HepG2 (cell line): ENCODE data around the gene BBS5. TPM values are rescaled to one million over a fixed set of nuclear protein-coding genes. Genes with fewer than 3 reads are reported as not detected.

ENCODE experiments used
- ATAC-seq: fragments of 200-7000 bp; cut with Tn5 transposase; 3 replicates; pipeline ENCODE4 v1.9.1; 2020; ENCODE audit warnings: mild to moderate bottlenecking, moderate library complexity
- BruUV-seq: library from RNA; stranded (reverse); fragments of 400-500 nt; replicated peaks from 2 replicates; lab custom pipeline; 2021; lab: Mats Ljungman, UMichigan
- CTCF ChIA-PET: fragments of 300-600 bp; formaldehyde crosslinking; extraction: SDS; loops from one replicate; lab custom pipeline; 2021; ENCODE audit warnings: low total read pairs, inconsistent platforms, low intra/inter-chr PET ratio; lab: Yijun Ruan, JAX
- POLR2A ChIA-PET: fragments of 350-600 bp; sonication (Branson Sonifier 250); formaldehyde crosslinking; loops from one replicate; lab custom pipeline; 2020; ENCODE audit warnings: antibody characterized with exemption, inconsistent platforms; lab: Yijun Ruan, JAX
- DNase-seq: peaks from one replicate; pipeline ENCODE4 v3.0.0-alpha.2; 2015; ENCODE audit warnings: low spot score
- FAIRE-seq: peaks from 3 replicates; lab custom pipeline; 2011; peaks lifted over from hg19 to GRCh38; lab: Jason Lieb, UNC
- H2AFZ ChIP-seq: one replicate; pipeline ENCODE4 v1.6.1; 2011; ENCODE audit warnings: low read length, inconsistent platforms
- H3K27ac ChIP-seq: fragments of 300-600 bp; 3 replicates; pipeline ENCODE4 v1.8.0; 2011; ENCODE audit warnings: mixed run types, mild to moderate bottlenecking, mixed read lengths, low read length, inconsistent platforms; ENCODE audit not compliant: insufficient read depth; ENCODE audit errors: extremely low read length
- H3K27me3 ChIP-seq, 2 experiments: fragments of 200-600 bp in 1 of 2; 2 replicates in 1 of 2; 3 replicates in 1 of 2; pipeline versions ENCODE4 v1.6.0 to v1.8.0; 2011; ENCODE audit warnings: low read length in 2 of 2, mild to moderate bottlenecking in 2 of 2, moderate library complexity in 2 of 2, inconsistent platforms in 1 of 2; ENCODE audit not compliant: insufficient read depth in 2 of 2, control insufficient read depth in 1 of 2
- H3K36me3 ChIP-seq, 2 experiments: fragments of 200-600 bp in 1 of 2; replicated peaks in 1 of 2; 2 replicates in 1 of 2; 3 replicates in 1 of 2; pipeline versions ENCODE4 v1.5.1 to v1.8.0; 2011; ENCODE audit warnings: low read length in 2 of 2, inconsistent platforms in 1 of 2; ENCODE audit not compliant: insufficient read depth in 2 of 2, control insufficient read depth in 1 of 2
- H3K4me1 ChIP-seq: 2 replicates; pipeline ENCODE4 v1.5.1; 2012; ENCODE audit warnings: low read length, inconsistent platforms; ENCODE audit not compliant: insufficient read depth
- H3K4me2 ChIP-seq: 2 replicates; pipeline ENCODE4 v1.6.0; 2011; ENCODE audit warnings: low read depth, low read length, inconsistent platforms
- H3K4me3 ChIP-seq, 3 experiments: fragments of 200-600 bp in 1 of 3; sonication (generic), shearing (Covaris generic) in 1 of 3; replicated peaks in 1 of 3; 2 replicates each; pipeline ENCODE4 v1.5.1; 2011 to 2016; ENCODE audit warnings: low read length in 3 of 3, inconsistent platforms in 2 of 3, low read depth in 2 of 3, mild to moderate bottlenecking in 2 of 3, control low read depth in 1 of 3, mixed read lengths in 1 of 3; ENCODE audit not compliant: insufficient read depth in 1 of 3
- H3K79me2 ChIP-seq: one replicate; pipeline ENCODE4 v1.6.1; 2011; ENCODE audit warnings: low read length, inconsistent platforms; ENCODE audit not compliant: insufficient read depth
- H3K9ac ChIP-seq: 2 replicates; pipeline ENCODE4 v1.6.0; 2011; ENCODE audit warnings: mild to moderate bottlenecking, low read depth, low read length, inconsistent platforms; ENCODE audit not compliant: insufficient read depth
- H3K9me3 ChIP-seq: 2 replicates; pipeline ENCODE4 v1.5.1; 2012; ENCODE audit warnings: mild to moderate bottlenecking, low read length
- H4K20me1 ChIP-seq: 2 replicates; pipeline ENCODE4 v1.6.0; 2011; ENCODE audit warnings: inconsistent platforms, mild to moderate bottlenecking, low read length, moderate library complexity; ENCODE audit not compliant: insufficient read depth
- ETV5 ChIP-seq: IDR thresholded peaks from 2 replicates; pipeline ENCODE4 v1.6.1; 2018; ENCODE audit warnings: missing biosample characterization, missing genetic modification reagents, inconsistent platforms, borderline replicate concordance
- GTF3A ChIP-seq: sonication (generic); formaldehyde crosslinking; conservative IDR thresholded peaks from 2 replicates; pipeline ENCODE4 v1.4.0; 2020; ENCODE audit warnings: mild to moderate bottlenecking, missing genetic modification reagents
- HOXA5 ChIP-seq: sonication (generic); formaldehyde crosslinking; IDR thresholded peaks from 2 replicates; pipeline ENCODE4 v1.4.0; 2020; ENCODE audit warnings: missing genetic modification reagents
- HOXA9 ChIP-seq: sonication (generic); formaldehyde crosslinking; IDR thresholded peaks from 2 replicates; pipeline ENCODE4 v1.8.1; 2022; ENCODE audit warnings: missing genetic modification reagents, mild to moderate bottlenecking, moderate library complexity, borderline replicate concordance
- MED8 ChIP-seq: sonication (generic); formaldehyde crosslinking; IDR thresholded peaks from 2 replicates; pipeline ENCODE4 v1.8.1; 2023; ENCODE audit warnings: mild to moderate bottlenecking, missing genetic modification reagents; ENCODE audit not compliant: insufficient replicate concordance
- MLLT10 ChIP-seq: sonication (generic); formaldehyde crosslinking; IDR thresholded peaks from 2 replicates; pipeline ENCODE4 v1.4.0; 2020; ENCODE audit warnings: missing genetic modification reagents
- ZNF329 ChIP-seq: sonication (generic); formaldehyde crosslinking; IDR thresholded peaks from 2 replicates; pipeline ENCODE4 v1.9.0; 2021; ENCODE audit warnings: low read depth, mild to moderate bottlenecking, missing genetic modification reagents
- ZNF546 ChIP-seq: sonication (generic); formaldehyde crosslinking; conservative IDR thresholded peaks from 2 replicates; pipeline ENCODE4 v1.8.1; 2023; ENCODE audit warnings: mild to moderate bottlenecking, missing genetic modification reagents
- ZNF782 ChIP-seq: sonication (generic); formaldehyde crosslinking; IDR thresholded peaks from 2 replicates; pipeline ENCODE4 v1.4.0; 2020; ENCODE audit warnings: missing genetic modification reagents, mild to moderate bottlenecking, borderline replicate concordance
- WGBS: methylation state at CpG from one replicate; pipeline ENCODE4 v1.1.6; 2017; ENCODE audit warnings: low lambda C conversion rate; 5-methylcytosine and 5-hydroxymethylcytosine counted together
- in situ Hi-C: cut with HindIII; loops from 2 replicates; pipeline ENCODE4 v1.10.0; 2017; ENCODE audit warnings: low pct_unique_long_range_greater_than_20kb; ENCODE audit not compliant: extremely low pct_ligation_motif_present
- intact Hi-C: fragments of 100-400 bp; cut with micrococcal nuclease; formaldehyde crosslinking; loops from one replicate; pipeline ENCODE4 v1.10.0; 2022; ENCODE audit not compliant: unreplicated experiment
- polyA plus RNA-seq, 8 experiments: library from polyadenylated mRNA; depleted of rRNA in 3 of 8; stranded (reverse) in 7 of 8; unstranded in 1 of 8; fragments of >200 nt; fragmentation: Illumina TruSeq in 4 of 8; extraction: Trizol in 4 of 8; gene quantifications; 2 replicates each; pipeline versions ENCODE4 v1.2.1 to v1.2.3, GENCODE V29; 2011 to 2016; ENCODE audit warnings: low read depth in 4 of 8, missing spikeins in 1 of 8, mixed read lengths in 1 of 8; ENCODE audit not compliant: insufficient read depth in 1 of 8
- total RNA-seq, 5 experiments: library from RNA; depleted of rRNA; stranded (reverse); fragments of >200 nt; fragmentation: Illumina TruSeq; extraction: Trizol; gene quantifications; 2 replicates each; pipeline ENCODE4 v1.2.3, GENCODE V29; 2016; ENCODE audit warnings: low read depth in 1 of 5
- TF ChIP-seq, protein P1 (sequence below), 2 experiments: sonication (generic) in 1 of 2; formaldehyde crosslinking in 1 of 2; IDR thresholded peaks; 2 replicates each; pipeline versions ENCODE4 v1.4.0 to v1.6.1; 2016 to 2020; ENCODE audit warnings: borderline replicate concordance in 1 of 2, low read depth in 1 of 2, mild to moderate bottlenecking in 1 of 2, missing genetic modification reagents in 1 of 2
- TF ChIP-seq, protein P2 (sequence below): sonication (generic); formaldehyde crosslinking; IDR thresholded peaks from 2 replicates; pipeline ENCODE4 v1.9.0; 2021; ENCODE audit warnings: missing genetic modification reagents, borderline replicate concordance

BBS5 gene
- total and polyA plus RNA-seq, 2 of the 13 experiments (the other 11 are each of a cell fraction or from before 2014, with no cell fraction given), result 1.8 to 4.5 TPM

DNA sequence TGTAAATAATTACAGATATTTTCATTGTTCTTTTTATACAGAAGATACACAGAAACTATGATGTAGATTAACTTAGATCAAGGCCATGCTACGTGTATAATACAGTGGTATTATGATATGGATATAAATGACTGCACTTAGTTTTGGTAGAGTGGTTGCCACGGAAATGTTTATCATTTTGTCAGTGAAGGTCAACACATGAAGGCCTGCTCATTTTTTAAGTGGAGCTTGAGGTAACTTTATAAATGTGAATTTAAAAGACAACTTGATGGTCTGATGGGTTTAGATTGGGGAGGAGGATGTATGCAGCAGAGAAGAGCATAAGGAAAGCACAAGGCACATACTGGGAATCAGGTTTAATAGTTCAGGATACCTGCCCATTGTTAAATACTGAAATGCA is 14.4 kb upstream of the BBS5 start:
- Histone ChIP-seq H3K79me2 (no peaks in the 10 kb centered on the region), H3K36me3 (no peaks in the 10 kb centered on the region), H4K20me1 (no peaks in the 10 kb centered on the region), H2AFZ (no peak overlapping the region), H3K27ac (no peak overlapping the region), H3K4me3 (no peak overlapping the region), H3K4me1 (0 out of 2 replicates have a peak, but pooled peaks cover 4% of the 10 kb centered on the region), H3K9ac (no peak overlapping the region)
- FAIRE-seq, result no peak
- ATAC-seq, result peak; percentile 59
- intact Hi-C loops, result no loop called here
- TF ChIP-seq ETV5 (CRISPR knock-in tag), result no peak
- no peak for TF ChIP-seq GTF3A (CRISPR knock-in tag)
- TF ChIP-seq ZNF546 (CRISPR knock-in tag), result no peak
- TF ChIP-seq, all 625 proteins: peak for 0
- BruUV-seq, result no TSS peak
- ChIA-PET POLR2A (no interaction called here), CTCF (no interaction called here)
- Histone ChIP-seq H3K27me3 (no peaks in the 10 kb centered on the region), H3K9me3 (no peaks in the 10 kb centered on the region), H3K4me2 (no peak overlapping the region)
- in situ Hi-C loops, result loop anchor here (25.0 kb wide), 1 partner anchor 897 kb away; no protein-coding TSS in a partner anchor
- DNase-seq, result no peak
- 17% methylated on average over 2 of the region's 2 CpGs for WGBS

DNA sequence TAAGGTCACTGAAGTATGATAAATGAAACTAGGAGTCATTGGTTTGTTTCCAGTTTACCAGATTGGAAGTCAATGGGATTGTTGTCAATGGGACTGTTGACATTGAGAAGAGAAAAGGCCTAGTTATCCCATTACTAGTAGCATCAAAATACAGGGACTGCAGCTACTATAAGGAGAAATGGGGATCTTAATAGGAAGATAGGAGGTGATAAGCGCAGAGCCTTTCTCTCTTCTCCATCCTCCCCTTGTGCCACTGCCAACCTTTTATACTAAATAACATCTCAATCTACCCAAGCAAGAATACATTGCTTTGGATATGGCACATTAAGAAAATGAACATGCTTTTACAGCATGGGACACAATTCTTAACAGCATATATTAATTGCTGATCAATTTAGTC is 10.5 kb upstream of the BBS5 start:
- in situ Hi-C loops (loop anchor here (25.0 kb wide), 1 partner anchor 893 kb away; no protein-coding TSS in a partner anchor), intact Hi-C loops (no loop called here)
- Histone ChIP-seq H2AFZ (no peak overlapping the region), H3K4me2 (no peak overlapping the region; the same call in 1 of the 2 replicates), H3K27me3 (no peaks in the 10 kb centered on the region), H4K20me1 (no peaks in the 10 kb centered on the region), H3K79me2 (no peaks in the 10 kb centered on the region), H3K27ac (no peak overlapping the region), H3K36me3 (no peaks in the 10 kb centered on the region), H3K4me3 (no peak overlapping the region), H3K9me3 (no peaks in the 10 kb centered on the region), H3K4me1 (0 out of 2 replicates have a peak, but pooled peaks cover 4% of the 10 kb centered on the region), H3K9ac (no peak overlapping the region)
- DNase-seq, result no peak
- ChIA-PET CTCF (no interaction called here), POLR2A (interaction anchor here (1.3 kb wide), 1 partner anchor 10 kb away, joined by 4 read pairs; the partner anchor contains the start of gene BBS5)
- WGBS, result 100% methylated on average over 1 of the region's 1 CpG
- no peak for FAIRE-seq
- ATAC-seq, result peak; percentile 54
- no TSS peak for BruUV-seq
- TF ChIP-seq HOXA5 (CRISPR knock-in tag) (no peak), MED8 (CRISPR knock-in tag) (no peak), ZNF329 (CRISPR knock-in tag) (no peak), HOXA9 (no peak), ZNF782 (no peak), MLLT10 (no peak)
- TF ChIP-seq, protein P1, sequence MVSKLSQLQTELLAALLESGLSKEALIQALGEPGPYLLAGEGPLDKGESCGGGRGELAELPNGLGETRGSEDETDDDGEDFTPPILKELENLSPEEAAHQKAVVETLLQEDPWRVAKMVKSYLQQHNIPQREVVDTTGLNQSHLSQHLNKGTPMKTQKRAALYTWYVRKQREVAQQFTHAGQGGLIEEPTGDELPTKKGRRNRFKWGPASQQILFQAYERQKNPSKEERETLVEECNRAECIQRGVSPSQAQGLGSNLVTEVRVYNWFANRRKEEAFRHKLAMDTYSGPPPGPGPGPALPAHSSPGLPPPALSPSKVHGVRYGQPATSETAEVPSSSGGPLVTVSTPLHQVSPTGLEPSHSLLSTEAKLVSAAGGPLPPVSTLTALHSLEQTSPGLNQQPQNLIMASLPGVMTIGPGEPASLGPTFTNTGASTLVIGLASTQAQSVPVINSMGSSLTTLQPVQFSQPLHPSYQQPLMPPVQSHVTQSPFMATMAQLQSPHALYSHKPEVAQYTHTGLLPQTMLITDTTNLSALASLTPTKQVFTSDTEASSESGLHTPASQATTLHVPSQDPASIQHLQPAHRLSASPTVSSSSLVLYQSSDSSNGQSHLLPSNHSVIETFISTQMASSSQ (IDR thresholded peaks at IDR 0.05; ENCODE audit: low read depth), result no peak
- TF ChIP-seq, protein P1 (CRISPR knock-in tag; IDR thresholded peaks at IDR 0.05; ENCODE audit: borderline replicate concordance), result no peak
- TF ChIP-seq, protein P2, sequence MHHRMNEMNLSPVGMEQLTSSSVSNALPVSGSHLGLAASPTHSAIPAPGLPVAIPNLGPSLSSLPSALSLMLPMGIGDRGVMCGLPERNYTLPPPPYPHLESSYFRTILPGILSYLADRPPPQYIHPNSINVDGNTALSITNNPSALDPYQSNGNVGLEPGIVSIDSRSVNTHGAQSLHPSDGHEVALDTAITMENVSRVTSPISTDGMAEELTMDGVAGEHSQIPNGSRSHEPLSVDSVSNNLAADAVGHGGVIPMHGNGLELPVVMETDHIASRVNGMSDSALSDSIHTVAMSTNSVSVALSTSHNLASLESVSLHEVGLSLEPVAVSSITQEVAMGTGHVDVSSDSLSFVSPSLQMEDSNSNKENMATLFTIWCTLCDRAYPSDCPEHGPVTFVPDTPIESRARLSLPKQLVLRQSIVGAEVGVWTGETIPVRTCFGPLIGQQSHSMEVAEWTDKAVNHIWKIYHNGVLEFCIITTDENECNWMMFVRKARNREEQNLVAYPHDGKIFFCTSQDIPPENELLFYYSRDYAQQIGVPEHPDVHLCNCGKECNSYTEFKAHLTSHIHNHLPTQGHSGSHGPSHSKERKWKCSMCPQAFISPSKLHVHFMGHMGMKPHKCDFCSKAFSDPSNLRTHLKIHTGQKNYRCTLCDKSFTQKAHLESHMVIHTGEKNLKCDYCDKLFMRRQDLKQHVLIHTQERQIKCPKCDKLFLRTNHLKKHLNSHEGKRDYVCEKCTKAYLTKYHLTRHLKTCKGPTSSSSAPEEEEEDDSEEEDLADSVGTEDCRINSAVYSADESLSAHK (CRISPR knock-in tag), result no peak
